Suprapubic skin (tissue), 4 donors: Measurements from ENCODE around the gene SLC43A1. TPM values are rescaled to one million over a fixed set of nuclear protein-coding genes. Genes with fewer than 3 reads are reported as not detected.

Experiments
- DNase-seq, 2 donors: peaks; one replicate each; pipeline ENCODE4 v3.0.0-alpha.2; 2019; ENCODE audit warnings: low spot score in 2 of 2
- H3K27ac ChIP-seq: fragments of 200-600 bp; sonication (generic); one replicate; pipeline ENCODE4 v1.5.1; 2019
- H3K27me3 ChIP-seq: fragments of 200-600 bp; sonication (generic); one replicate; pipeline ENCODE4 v1.5.1; 2019
- H3K36me3 ChIP-seq: fragments of 200-600 bp; sonication (generic); one replicate; pipeline ENCODE4 v1.5.1; 2019
- H3K4me1 ChIP-seq: fragments of 200-600 bp; sonication (generic); one replicate; pipeline ENCODE4 v1.5.1; 2019
- H3K4me3 ChIP-seq: fragments of 200-600 bp; sonication (generic); one replicate; pipeline ENCODE4 v1.5.1; 2019; ENCODE audit warnings: mild to moderate bottlenecking
- H3K9me3 ChIP-seq: fragments of 200-600 bp; sonication (generic); one replicate; pipeline ENCODE4 v1.5.1; 2019
- CTCF ChIP-seq, 2 donors: fragments of 200-600 bp in 1 of 2; fragments of 450-650 bp in 1 of 2; sonication (generic) in 1 of 2; IDR thresholded peaks; one replicate each; pipeline ENCODE4 v1.5.1; 2016 to 2019; ENCODE audit warnings: antibody characterized with exemption in 2 of 2, mild to moderate bottlenecking in 1 of 2, moderate library complexity in 1 of 2
- EP300 ChIP-seq: sonication (generic); formaldehyde crosslinking; IDR thresholded peaks from one replicate; pipeline ENCODE4 v1.6.1; 2017; ENCODE audit warnings: antibody characterized with exemption
- POLR2A ChIP-seq, 2 donors: fragments of 450-650 bp; IDR thresholded peaks; one replicate each; pipeline ENCODE4 v1.6.1; 2017; ENCODE audit warnings: antibody characterized with exemption in 2 of 2, mild to moderate bottlenecking in 2 of 2, moderate library complexity in 2 of 2
- POLR2AphosphoS5 ChIP-seq, 3 donors: sonication (generic); formaldehyde crosslinking; IDR thresholded peaks; one replicate each; pipeline ENCODE4 v1.6.1; 2017; ENCODE audit warnings: antibody characterized with exemption in 3 of 3
- WGBS: methylation state at CpG from one replicate; pipeline ENCODE4 v1.1.5; 2018; 5-methylcytosine and 5-hydroxymethylcytosine counted together
- total RNA-seq, 4 donors: library from RNA; depleted of rRNA; stranded (reverse); fragments of >200 nt; gene quantifications; one replicate each; pipeline ENCODE4 v1.1.0, GENCODE V29; 2016

Gene SLC43A1
- total RNA-seq, 4 donors from 2014 or later, result 13.8 to 48.8 (median 22.3) TPM

GRCh38 chr11:57466680-57467079, 48.8 kb downstream of the SLC43A1 start:
- Histone ChIP-seq H3K4me3 (no peak overlapping the region), H3K4me1 (no peaks in the 10 kb centered on the region), H3K9me3 (no peaks in the 10 kb centered on the region), H3K27me3 (no peaks in the 10 kb centered on the region), H3K27ac (no peak overlapping the region), H3K36me3 (no peaks in the 10 kb centered on the region)
- TF ChIP-seq CTCF (IDR thresholded peaks at IDR 0.05), result no peak
- TF ChIP-seq POLR2AphosphoS5 (IDR thresholded peaks at IDR 0.05), result no peak
- TF ChIP-seq EP300, result no peak
- no peak for TF ChIP-seq POLR2A (IDR thresholded peaks at IDR 0.05)
- no peak for DNase-seq
- 55% methylated on average over 4 of the region's 4 CpGs for WGBS

- Histone ChIP-seq H3K27me3 (peaks cover 9% of the 10 kb centered on the region), H3K4me1 (peaks cover 19% of the 10 kb centered on the region), H3K27ac (no peak overlapping the region), H3K4me3 (no peak overlapping the region), H3K36me3 (no peaks in the 10 kb centered on the region), H3K9me3 (no peaks in the 10 kb centered on the region)
- 78% methylated on average over 25 of the region's 30 CpGs for WGBS
- TF ChIP-seq EP300 (no peak), POLR2A (IDR thresholded peaks at IDR 0.05) (no peak), POLR2AphosphoS5 (IDR thresholded peaks at IDR 0.05) (no peak), CTCF (IDR thresholded peaks at IDR 0.05) (no peak)
- DNase-seq, result no peak
Measured at GRCh38 chr11:57464539-57465181, 50.8 kb downstream of the SLC43A1 start.

- peaks cover 26% of the 10 kb centered on the region for H3K4me1 ChIP-seq
- no peaks in the 10 kb centered on the region for H3K36me3 ChIP-seq
- no peak overlapping the region for H3K4me3 ChIP-seq
- H3K9me3 ChIP-seq, result no peaks in the 10 kb centered on the region
- H3K27ac ChIP-seq, result no peak overlapping the region
- DNase-seq, result no peak
- 67% methylated on average over 14 of the region's 14 CpGs for WGBS
- TF ChIP-seq POLR2A (IDR thresholded peaks at IDR 0.05) (no peak), CTCF (IDR thresholded peaks at IDR 0.05) (no peak), POLR2AphosphoS5 (IDR thresholded peaks at IDR 0.05) (no peak), EP300 (no peak)
- peaks cover 16% of the 10 kb centered on the region for H3K27me3 ChIP-seq
Measured at GRCh38 chr11:57463671-57464538, 51.6 kb downstream of the SLC43A1 start.

- H3K36me3 ChIP-seq, result no peaks in the 10 kb centered on the region
- no peak overlapping the region for H3K4me3 ChIP-seq
- DNase-seq, result no peak
- 90% methylated on average over 3 of the region's 3 CpGs for WGBS
- no peak overlapping the region for H3K27ac ChIP-seq
- peaks cover 22% of the 10 kb centered on the region for H3K27me3 ChIP-seq
- peaks cover 39% of the 10 kb centered on the region for H3K4me1 ChIP-seq
- TF ChIP-seq POLR2AphosphoS5 (IDR thresholded peaks at IDR 0.05) (no peak), CTCF (IDR thresholded peaks at IDR 0.05) (no peak), EP300 (no peak), POLR2A (IDR thresholded peaks at IDR 0.05) (no peak)
- no peaks in the 10 kb centered on the region for H3K9me3 ChIP-seq
Measured at GRCh38 chr11:57462597-57462996, 52.9 kb downstream of the SLC43A1 start.

- H3K36me3 ChIP-seq, result no peaks in the 10 kb centered on the region
- H3K27me3 ChIP-seq, result peaks cover 22% of the 10 kb centered on the region
- H3K27ac ChIP-seq, result no peak overlapping the region
- H3K4me3 ChIP-seq, result no peak overlapping the region
- H3K4me1 ChIP-seq, result peaks cover 46% of the 10 kb centered on the region
- H3K9me3 ChIP-seq, result no peaks in the 10 kb centered on the region
- 78% methylated on average over 16 of the region's 16 CpGs for whole genome bisulfite sequencing
- no peak for DNase-seq
- TF ChIP-seq EP300 (no peak), POLR2A (IDR thresholded peaks at IDR 0.05) (no peak), POLR2AphosphoS5 (IDR thresholded peaks at IDR 0.05) (no peak), CTCF (IDR thresholded peaks at IDR 0.05) (no peak)
Measured at GRCh38 chr11:57461841-57462489, 53.5 kb downstream of the SLC43A1 start.
